Heart right ventricle (tissue), 16 donors: ENCODE measurements around the gene ARHGEF7. TPM values are rescaled to one million over a fixed set of nuclear protein-coding genes. Genes with fewer than 3 reads are reported as not detected.

ENCODE experiments used
- ATAC-seq, 8 donors: fragments of 200-7000 bp; cut with Tn5 transposase; one replicate each; pipeline ENCODE4 v1.9.1; 2020; ENCODE audit warnings: mild to moderate bottlenecking in 8 of 8, moderate library complexity in 8 of 8, moderate number of reproducible peaks in 1 of 8
- DNase-seq, 2 donors: peaks; one replicate each; pipeline ENCODE4 v3.0.0-alpha.2; 2020
- H3K27ac ChIP-seq, 10 donors: fragments of 200-600 bp; sonication (generic) in 2 of 10; one replicate each; pipeline versions ENCODE4 v1.5.0 to v1.8.0; 2020 to 2022; ENCODE audit warnings: mild to moderate bottlenecking in 3 of 10
- H3K27me3 ChIP-seq, 7 donors: fragments of 200-600 bp; one replicate each; pipeline ENCODE4 v1.8.0; 2021 to 2022; ENCODE audit warnings: mild to moderate bottlenecking in 2 of 7
- H3K36me3 ChIP-seq, 9 donors: fragments of 200-600 bp; sonication (generic) in 1 of 9; one replicate each; pipeline versions ENCODE4 v1.5.0 to v1.8.0; 2020 to 2022; ENCODE audit warnings: mild to moderate bottlenecking in 2 of 9
- H3K4me1 ChIP-seq, 9 donors: fragments of 200-600 bp; sonication (generic) in 1 of 9; one replicate each; pipeline versions ENCODE4 v1.5.0 to v1.8.0; 2020 to 2022; ENCODE audit warnings: mild to moderate bottlenecking in 4 of 9
- H3K4me3 ChIP-seq, 10 donors: fragments of 200-600 bp; sonication (generic) in 2 of 10; one replicate each; pipeline versions ENCODE4 v1.5.0 to v1.8.0; 2020 to 2022; ENCODE audit warnings: mild to moderate bottlenecking in 7 of 10, moderate library complexity in 2 of 10
- H3K9me3 ChIP-seq, 11 donors: fragments of 200-600 bp in 10 of 11; sonication (generic) in 2 of 11; one replicate each; pipeline versions ENCODE4 v1.5.0 to v1.8.0; 2013 to 2022; ENCODE audit warnings: mild to moderate bottlenecking in 2 of 11, control low read depth in 1 of 11, moderate library complexity in 1 of 11
- WGBS, 2 donors: extraction: QIAGEN DNeasy Blood & Tissue Kit; methylation state at CpG; one replicate each; pipeline ENCODE4 v1.1.7; 2013; ENCODE audit warnings: inconsistent platforms in 1 of 2; 5-methylcytosine and 5-hydroxymethylcytosine counted together
- intact Hi-C, 10 donors: fragments of 100-400 bp; cut with DNase I; formaldehyde crosslinking; loops; one replicate each; pipeline versions ENCODE4 v1.11.1 to v1.14.2; 2022
- polyA plus RNA-seq, 2 donors: library from polyadenylated mRNA; stranded (reverse); fragments of 200-250 nt; gene quantifications; one replicate each; pipeline ENCODE4 v1.2.3, GENCODE V29; 2013
- total RNA-seq, 10 donors: library from RNA; stranded (reverse); fragmentation: NEBNext Ultra II Directional in 3 of 10; extraction: Animal tissue kit (Norgen Biotek cat#: 25700) in 3 of 10; gene quantifications; one replicate each; pipeline versions ENCODE4 v1.2.1 to v1.2.4, GENCODE V29; 2021 to 2023
- TF ChIP-seq, protein P1 (sequence below), 9 donors: fragments of 200-600 bp; sonication (generic) in 2 of 9; IDR thresholded peaks; one replicate each; pipeline versions ENCODE4 v1.5.0 to v1.8.0; 2021 to 2022; ENCODE audit warnings: antibody characterized with exemption in 9 of 9, mild to moderate bottlenecking in 5 of 9, moderate library complexity in 1 of 9
- donor health status: Arrhythmogenic right ventricular cardiomyopathy.
- donor health status: ischemic (EF 13 %, LVEDD 7.1; RV severe dilation, severe dysfunction).
- donor health status: healthy with polysubstance abuse.
- donor health status: DM: no; HTN: yes; CAD: no.
- donor health status: DM: no; HTN: no; CAD: no.
- donor health status: ischemic (EF 25% LVEDD 6.9; RV normal size, moderate dysfunction).
- donor health status: ischemic (EF 25% LVEDD 5.7; RV mildly dilated, moderate dysfunction).
- donor health status: healthy.
- donor health status: DM: yes; HTN: yes; CAD: no.
- donor health status: Ischemic cardiomyopathy.
- donor health status: ischemic (EF 35%, LVEDD 5.7; RV mildly dilated, moderate dysfunction).
- donor health status: nonischemic (EF 11% LVEDD 7.7; RV severe dilation, severe dysfunction).
- donor health status: DM: yes; HTN: yes; CAD: no.
- donor health status: PGD.
- donor health status: ischemic (EF 29% LVEDD 5.4; RV normal size, mild dysfunction).
- donor health status: nonischemic (EF 23%, LVEDD 6.1; RV moderate dilation, normal function).

The ARHGEF7 gene
- total and polyA plus RNA-seq, 12 donors, result 18.4 to 56.6 (median 43.1) TPM

DNA sequence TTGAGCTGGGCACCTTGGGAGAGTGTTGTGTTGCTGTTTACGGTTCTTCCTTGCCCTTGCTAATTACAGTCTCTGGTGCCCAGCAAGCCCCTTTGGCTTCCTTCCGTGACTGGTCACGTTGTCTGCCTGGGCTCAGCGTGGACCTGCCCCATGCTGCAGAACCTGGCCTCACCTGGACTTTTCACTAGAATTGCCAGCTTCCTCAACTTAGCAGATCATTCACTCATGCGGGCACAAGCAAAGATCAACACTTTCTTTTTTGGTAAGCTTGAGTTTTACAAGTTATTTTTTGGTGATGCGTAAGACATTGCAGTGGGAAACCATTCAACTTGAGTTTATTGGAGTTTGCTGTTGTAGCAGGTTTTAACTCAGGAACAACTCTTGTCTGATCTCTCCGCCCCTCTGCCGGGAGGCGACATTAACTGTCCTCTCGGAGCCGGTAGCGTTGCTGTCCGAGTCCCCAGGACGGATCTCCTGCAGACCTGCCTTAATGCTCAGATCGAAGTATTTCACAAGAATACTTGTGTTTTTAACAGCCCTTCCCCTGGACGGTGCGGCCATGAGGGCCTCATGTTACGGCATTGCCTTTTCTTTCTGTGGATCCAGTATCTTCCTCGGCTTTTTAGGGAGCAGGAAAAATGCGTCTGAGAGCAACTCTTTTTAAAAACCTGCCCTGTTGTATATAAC is 189.6 kb downstream of the ARHGEF7 start:
- H3K36me3 ChIP-seq, result peaks cover 0 to 92% (median 50%) of the 10 kb centered on the region in 9 donors
- ATAC-seq, result no peak
- TF ChIP-seq, protein P1, sequence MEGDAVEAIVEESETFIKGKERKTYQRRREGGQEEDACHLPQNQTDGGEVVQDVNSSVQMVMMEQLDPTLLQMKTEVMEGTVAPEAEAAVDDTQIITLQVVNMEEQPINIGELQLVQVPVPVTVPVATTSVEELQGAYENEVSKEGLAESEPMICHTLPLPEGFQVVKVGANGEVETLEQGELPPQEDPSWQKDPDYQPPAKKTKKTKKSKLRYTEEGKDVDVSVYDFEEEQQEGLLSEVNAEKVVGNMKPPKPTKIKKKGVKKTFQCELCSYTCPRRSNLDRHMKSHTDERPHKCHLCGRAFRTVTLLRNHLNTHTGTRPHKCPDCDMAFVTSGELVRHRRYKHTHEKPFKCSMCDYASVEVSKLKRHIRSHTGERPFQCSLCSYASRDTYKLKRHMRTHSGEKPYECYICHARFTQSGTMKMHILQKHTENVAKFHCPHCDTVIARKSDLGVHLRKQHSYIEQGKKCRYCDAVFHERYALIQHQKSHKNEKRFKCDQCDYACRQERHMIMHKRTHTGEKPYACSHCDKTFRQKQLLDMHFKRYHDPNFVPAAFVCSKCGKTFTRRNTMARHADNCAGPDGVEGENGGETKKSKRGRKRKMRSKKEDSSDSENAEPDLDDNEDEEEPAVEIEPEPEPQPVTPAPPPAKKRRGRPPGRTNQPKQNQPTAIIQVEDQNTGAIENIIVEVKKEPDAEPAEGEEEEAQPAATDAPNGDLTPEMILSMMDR (IDR thresholded peaks at IDR 0.05), result no peak
- intact Hi-C loops, result no loop called here
- no peak overlapping the region for H3K27ac ChIP-seq
- H3K9me3 ChIP-seq, result no peaks in the 10 kb centered on the region
- DNase-seq, result no peak
- no peaks in the 10 kb centered on the region for H3K4me1 ChIP-seq
- no peaks in the 10 kb centered on the region for H3K27me3 ChIP-seq
- WGBS, 2 donors, result 97% methylated on average over 20 of the region's 20 CpGs
- H3K4me3 ChIP-seq, result no peak overlapping the region

DNA sequence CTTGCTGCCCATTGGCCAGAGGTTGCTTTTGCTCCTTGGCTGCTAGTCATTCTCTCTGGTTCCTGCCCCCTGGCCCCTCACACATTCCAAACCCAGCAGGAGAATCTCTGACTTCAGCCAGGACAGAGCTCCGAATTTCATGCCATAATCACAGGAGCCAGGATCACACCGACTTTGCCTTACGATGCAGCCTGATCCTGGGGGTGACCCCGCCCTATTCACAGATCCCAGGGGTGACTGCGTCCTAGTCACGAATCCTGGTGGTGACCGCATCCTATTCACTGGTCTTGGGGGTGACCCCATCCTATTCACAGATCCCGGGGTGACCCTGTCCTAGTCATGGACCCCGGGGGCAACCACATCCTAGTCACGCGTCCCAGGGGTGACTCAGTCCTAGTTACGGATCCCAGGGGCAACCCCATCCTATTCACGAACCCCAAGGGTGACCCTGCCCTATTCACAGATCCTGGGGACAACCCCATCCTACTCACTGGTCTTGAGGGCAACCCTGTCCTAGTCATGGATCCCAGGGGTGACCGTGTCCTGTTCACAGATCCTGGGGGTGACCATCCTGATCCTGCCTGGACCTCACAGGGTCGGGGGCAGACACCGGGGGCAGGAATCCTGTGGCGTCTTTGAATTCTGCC is 198.0 kb downstream of the ARHGEF7 start:
- intact Hi-C loops, result no loop called here
- Histone ChIP-seq H3K27me3 (no peaks in the 10 kb centered on the region), H3K9me3 (peaks cover 0 to 22% (median 4%) of the 10 kb centered on the region in 11 donors), H3K4me3 (no peak overlapping the region), H3K4me1 (no peaks in the 10 kb centered on the region), H3K27ac (no peak overlapping the region), H3K36me3 (peaks cover 0 to 41% (median 0%) of the 10 kb centered on the region in 9 donors)
- DNase-seq (no peak), ATAC-seq (peak in 3 of 8 donors; percentile 17 to 21 (median 20))
- 98 to 99% methylated on average over 17 of the region's 17 CpGs for WGBS, 2 donors
- TF ChIP-seq, protein P1 (IDR thresholded peaks at IDR 0.05), result no peak

DNA sequence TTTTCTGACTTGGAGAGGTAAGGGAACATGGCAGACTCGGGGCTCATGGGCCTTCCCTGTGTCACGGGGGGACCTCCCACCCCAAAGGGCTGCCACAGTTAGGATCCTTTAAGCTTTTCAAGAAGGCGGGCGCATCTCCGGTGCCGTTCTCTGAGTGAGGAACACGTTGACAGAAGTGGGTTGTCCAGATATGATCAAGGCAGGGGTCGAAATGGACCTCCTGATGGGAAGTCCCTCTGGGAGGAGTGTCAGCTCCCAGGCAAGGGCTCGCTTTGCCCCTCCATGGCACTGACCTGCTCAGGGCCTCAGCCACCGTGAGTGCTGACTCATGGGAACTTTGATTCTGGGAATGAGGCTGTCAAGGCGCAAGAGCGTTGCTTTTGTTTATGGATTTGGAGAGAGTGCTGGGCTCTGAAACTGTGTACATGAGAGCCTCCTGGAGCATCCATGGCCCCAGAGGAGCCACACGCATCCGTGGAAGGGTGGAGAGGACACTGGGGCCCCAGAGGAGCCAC is 198.9 kb downstream of the ARHGEF7 start:
- 80% methylated on average over 14 of the region's 14 CpGs for WGBS, 2 donors

DNA sequence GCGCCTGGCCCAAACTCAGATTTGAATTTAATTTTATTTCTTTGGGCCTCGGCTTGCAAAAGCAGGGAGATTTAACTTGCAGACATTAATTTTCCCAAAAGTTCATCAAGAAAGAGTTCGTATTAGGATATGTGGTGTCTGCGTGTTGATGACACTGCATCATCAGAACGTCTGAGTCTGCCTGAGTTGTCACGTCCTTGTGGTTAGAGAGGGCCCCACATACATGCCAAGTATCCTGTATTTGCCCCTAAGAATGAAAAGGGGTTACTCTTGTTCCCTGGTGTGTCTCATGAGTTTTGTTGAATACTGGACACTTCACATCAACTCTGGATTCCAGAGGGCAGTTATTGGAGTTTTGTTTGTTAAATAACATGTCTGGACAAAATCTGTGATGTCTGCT is 199.7 kb downstream of the ARHGEF7 start:
- intact Hi-C loops, result no loop called here
- Histone ChIP-seq H3K27ac (no peak overlapping the region), H3K4me3 (no peak overlapping the region), H3K4me1 (no peaks in the 10 kb centered on the region), H3K9me3 (peaks cover 0 to 22% (median 4%) of the 10 kb centered on the region in 11 donors), H3K27me3 (no peaks in the 10 kb centered on the region), H3K36me3 (peaks cover 0 to 30% (median 0%) of the 10 kb centered on the region in 9 donors)
- ATAC-seq, result no peak
- no peak for DNase-seq
- WGBS, 2 donors, result 88 to 90% methylated on average over 6 of the region's 6 CpGs
- TF ChIP-seq, protein P1 (IDR thresholded peaks at IDR 0.05), result no peak

More for the DNA sequence above, 198.9 kb downstream of the ARHGEF7 start:
- H3K36me3 ChIP-seq, result peaks cover 0 to 34% (median 0%) of the 10 kb centered on the region in 9 donors
- H3K27ac ChIP-seq, result no peak overlapping the region
- H3K4me3 ChIP-seq, result no peak overlapping the region
- DNase-seq (no peak), ATAC-seq (no peak)
- no peaks in the 10 kb centered on the region for H3K27me3 ChIP-seq
- H3K9me3 ChIP-seq, result peaks cover 0 to 22% (median 4%) of the 10 kb centered on the region in 11 donors
- intact Hi-C loops, result no loop called here
- H3K4me1 ChIP-seq, result no peaks in the 10 kb centered on the region
- TF ChIP-seq, protein P1 (IDR thresholded peaks at IDR 0.05), result no peak
